ENCODE data around the gene RHOH. TPM values are rescaled to one million over a fixed set of nuclear protein-coding genes. Genes with fewer than 3 reads are reported as not detected.

Gene RHOH
- total and polyA plus RNA-seq, 9 of the 15 experiments (the other 6 are each of a cell fraction or from before 2014, with no cell fraction given) = 14.3 to 37.7 (median 23.2) TPM

GRCh38 chr4:40149960-40150385, 46.9 kb upstream of the RHOH start (continued):
- TF ChIP-seq ARID3B (CRISPR knock-in tag; IDR thresholded peaks at IDR 0.05; ENCODE audit: borderline replicate concordance) = no peak
- TF ChIP-seq POLR2AphosphoS5 (IDR thresholded peaks at IDR 0.05; ENCODE audit: control insufficient read depth, insufficient read depth, low read depth, low read length) = no peak
- TF ChIP-seq ZEB2 (IDR thresholded peaks at IDR 0.05) = no peak
- no peak for TF ChIP-seq DMBX1 (CRISPR knock-in tag; IDR thresholded peaks at IDR 0.05; ENCODE audit: borderline replicate concordance)
- peak in 1 of 2 experiments; percentile 70; a peak in 1 of 4 replicates for TF ChIP-seq ARNT (IDR thresholded peaks at IDR 0.05)
- no peak for TF ChIP-seq TAF9B (IDR thresholded peaks at IDR 0.05; ENCODE audit: partially characterized antibody)
- TF ChIP-seq MLLT1 (IDR thresholded peaks at IDR 0.05) = peak in 1 of 2 experiments; percentile 48; a peak in 2 of 4 replicates
- TF ChIP-seq SETDB1 (IDR thresholded peaks at IDR 0.05; ENCODE audit: low read length) = no peak
- TF ChIP-seq ETV1 (tag; conservative IDR thresholded peaks at IDR 0.05; ENCODE audit: low read depth) = peak; percentile 42; the same call in 1 of the 2 replicates
- TF ChIP-seq NR2C2 (CRISPR knock-in tag; IDR thresholded peaks at IDR 0.05) = no peak
- peak; percentile 25; the same call in 1 of the 2 replicates for TF ChIP-seq NR2C2 (tag; IDR thresholded peaks at IDR 0.05)
- TF ChIP-seq RBFOX2 (IDR thresholded peaks at IDR 0.05; ENCODE audit: low read depth, low read length) = no peak
- 0 out of 4 replicates have a peak, but pooled peaks of 1 of the 2 experiments have one; percentile 24 for TF ChIP-seq MNT (conservative IDR thresholded peaks at IDR 0.05)
- TF ChIP-seq ZNF830 (CRISPR knock-in tag; IDR thresholded peaks at IDR 0.05) = no peak
- TF ChIP-seq SREBF1 (IDR thresholded peaks at IDR 0.05; ENCODE audit: borderline replicate concordance, low read depth, low read length) = no peak
- no peak for TF ChIP-seq ZNF282 (CRISPR knock-in tag; IDR thresholded peaks at IDR 0.05)
- TF ChIP-seq MEIS2 (IDR thresholded peaks at IDR 0.05; ENCODE audit: partially characterized antibody) = peak; percentile 70
- peak; percentile 22; the same call in 1 of the 2 replicates for TF ChIP-seq KLF16 (IDR thresholded peaks at IDR 0.05)
- peak; percentile 30; the same call in 1 of the 2 replicates for TF ChIP-seq JUND (IDR thresholded peaks at IDR 0.05; ENCODE audit: borderline replicate concordance, low read depth, low read length)
- peak; percentile 34; the same call in 2 of the 3 replicates for TF ChIP-seq JUND (tag; IDR thresholded peaks at IDR 0.05; ENCODE audit: borderline replicate concordance, low read depth, low read length)
- no peak for TF ChIP-seq ZNF140 (CRISPR knock-in tag; IDR thresholded peaks at IDR 0.05)

Measured in K562 (cell line).